ENCODE results near the gene ADAMTS6. TPM values are rescaled to one million over a fixed set of nuclear protein-coding genes. Genes with fewer than 3 reads are reported as not detected.
"Not testable (repeated sequence)": the region's sequence is repeated elsewhere in the genome, so short reads cannot be mapped to it uniquely, and the experiment has no call there.

Gene ADAMTS6
- total RNA-seq, 1 experiment from 2014 or later, result 1.5 TPM

DNA sequence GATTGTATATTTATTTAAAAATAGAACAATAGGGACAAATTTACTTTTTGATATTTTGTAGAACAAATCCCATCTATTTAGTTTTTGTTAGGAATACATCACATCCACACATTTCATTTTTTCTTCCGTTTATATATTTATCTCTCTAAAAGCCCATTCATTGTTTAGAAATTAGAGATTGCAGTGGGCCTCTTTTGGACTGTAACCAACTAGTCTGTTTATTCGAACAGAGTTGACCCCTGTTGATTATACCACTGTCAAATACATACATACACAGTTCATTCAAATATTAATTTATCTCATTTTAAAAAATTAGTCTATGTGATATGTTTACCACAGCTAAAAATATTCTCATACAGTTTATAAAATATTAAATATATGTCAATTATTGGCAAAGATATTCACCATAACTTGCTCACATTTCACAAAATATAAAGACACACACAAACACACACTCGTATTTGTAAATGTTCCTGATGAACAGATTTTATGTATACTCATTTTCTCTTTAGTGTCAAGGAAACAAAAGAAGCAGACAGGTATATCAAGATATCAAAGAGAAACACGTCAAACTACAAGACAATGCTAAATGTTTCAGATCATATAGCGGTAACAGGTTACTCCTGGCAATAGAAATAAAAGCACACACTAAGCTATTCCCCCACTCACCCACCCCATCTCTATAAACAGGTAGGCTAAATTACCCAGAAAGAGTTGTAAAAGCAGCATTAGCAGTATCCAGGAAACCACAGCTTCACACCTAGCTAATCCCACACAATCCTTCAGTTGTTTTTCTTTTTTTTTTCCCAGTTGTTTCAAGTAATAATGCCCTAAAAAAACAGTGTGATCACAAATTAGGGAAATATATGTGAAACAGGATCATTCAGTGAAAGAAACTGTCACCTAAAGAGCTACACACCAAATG is 283.9 kb downstream of the ADAMTS6 start:
- no peak for DNase-seq
- Histone ChIP-seq H3K36me3 (replicated peaks; ENCODE audit: control insufficient read depth, insufficient read depth, low read length) (no peaks in the 10 kb centered on the region), H3K27me3 (ENCODE audit: control insufficient read depth, insufficient read depth, low read length) (no peaks in the 10 kb centered on the region), H3K4me3 (ENCODE audit: insufficient read depth, low read depth, low read length) (no peak overlapping the region)

DNA sequence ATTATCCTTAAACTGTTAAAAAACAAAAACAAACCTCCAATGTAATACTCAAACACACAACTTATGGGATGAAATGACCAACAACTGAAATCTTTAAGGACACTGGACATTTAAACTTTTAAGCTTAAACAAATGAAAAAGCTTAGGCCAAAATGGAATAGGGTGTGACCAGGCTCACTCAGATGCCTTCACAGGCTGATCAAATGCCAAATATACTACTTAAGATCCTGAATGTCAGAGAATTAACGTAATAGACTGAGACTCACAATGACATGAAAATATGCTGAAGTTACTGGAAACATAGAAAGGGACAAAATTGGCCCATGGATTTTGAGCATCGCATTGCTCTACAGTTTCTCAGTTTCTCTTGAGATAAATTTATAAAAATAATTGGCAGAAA is 286.8 kb downstream of the ADAMTS6 start:
- H3K36me3 ChIP-seq (replicated peaks; ENCODE audit: control insufficient read depth, insufficient read depth, low read length), result no peaks in the 10 kb centered on the region
- H3K27me3 ChIP-seq (ENCODE audit: control insufficient read depth, insufficient read depth, low read length), result no peaks in the 10 kb centered on the region
- no peak for DNase-seq
- H3K4me3 ChIP-seq (ENCODE audit: insufficient read depth, low read depth, low read length), result no peak overlapping the region

DNA sequence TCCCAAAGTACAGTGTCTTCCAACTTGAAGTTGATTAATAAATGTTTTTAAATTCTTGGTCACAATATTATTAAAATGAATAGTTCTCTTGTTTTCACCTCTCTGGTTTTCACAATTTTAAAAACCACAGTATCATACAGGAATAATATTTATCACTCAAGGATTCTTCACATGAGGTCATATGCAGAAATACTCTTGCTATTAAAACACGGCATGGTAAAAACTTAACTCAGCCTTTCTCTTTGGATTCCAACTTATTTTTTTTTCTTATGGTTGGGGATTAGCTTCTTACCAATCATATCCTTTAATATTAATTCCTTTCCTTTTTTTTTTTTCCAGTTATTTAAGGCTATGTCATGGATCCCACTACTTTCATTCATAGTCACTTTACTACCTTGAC is 289.4 kb downstream of the ADAMTS6 start:
- no peak for DNase-seq
- Histone ChIP-seq H3K36me3 (replicated peaks; ENCODE audit: control insufficient read depth, insufficient read depth, low read length) (no peaks in the 10 kb centered on the region), H3K27me3 (ENCODE audit: control insufficient read depth, insufficient read depth, low read length) (no peaks in the 10 kb centered on the region), H3K4me3 (ENCODE audit: insufficient read depth, low read depth, low read length) (no peak overlapping the region)

DNA sequence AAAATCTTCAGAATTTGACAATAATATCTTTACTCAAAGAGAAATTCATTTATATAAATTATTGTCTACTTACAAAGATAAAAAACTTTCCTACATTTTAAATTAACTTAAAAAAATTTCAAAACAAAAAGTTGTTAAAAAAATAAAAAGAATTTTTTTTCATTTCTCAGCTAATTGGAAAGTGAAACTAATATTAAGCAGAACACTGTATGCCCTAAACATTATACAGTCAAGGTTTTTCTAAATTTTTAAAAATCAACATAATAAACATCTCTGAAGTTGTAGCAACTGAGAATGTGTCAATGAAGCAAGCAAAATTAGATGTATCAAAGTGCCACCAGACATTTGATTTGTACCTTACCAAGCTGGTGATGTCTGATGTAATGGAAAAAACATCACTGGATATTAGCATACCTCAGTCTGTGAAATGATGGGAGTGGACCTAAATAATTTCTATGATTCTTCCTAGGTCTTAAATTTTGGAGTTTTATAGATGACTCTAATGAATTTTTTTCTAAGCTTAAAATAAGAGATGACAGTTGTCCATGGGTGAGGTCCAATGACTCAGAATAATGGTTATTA is 290.1 kb downstream of the ADAMTS6 start:
- no peaks in the 10 kb centered on the region for H3K27me3 ChIP-seq (ENCODE audit: control insufficient read depth, insufficient read depth, low read length)
- DNase-seq, result no peak
- H3K4me3 ChIP-seq (ENCODE audit: insufficient read depth, low read depth, low read length), result no peak overlapping the region
- no peaks in the 10 kb centered on the region for H3K36me3 ChIP-seq (replicated peaks; ENCODE audit: control insufficient read depth, insufficient read depth, low read length)

DNA sequence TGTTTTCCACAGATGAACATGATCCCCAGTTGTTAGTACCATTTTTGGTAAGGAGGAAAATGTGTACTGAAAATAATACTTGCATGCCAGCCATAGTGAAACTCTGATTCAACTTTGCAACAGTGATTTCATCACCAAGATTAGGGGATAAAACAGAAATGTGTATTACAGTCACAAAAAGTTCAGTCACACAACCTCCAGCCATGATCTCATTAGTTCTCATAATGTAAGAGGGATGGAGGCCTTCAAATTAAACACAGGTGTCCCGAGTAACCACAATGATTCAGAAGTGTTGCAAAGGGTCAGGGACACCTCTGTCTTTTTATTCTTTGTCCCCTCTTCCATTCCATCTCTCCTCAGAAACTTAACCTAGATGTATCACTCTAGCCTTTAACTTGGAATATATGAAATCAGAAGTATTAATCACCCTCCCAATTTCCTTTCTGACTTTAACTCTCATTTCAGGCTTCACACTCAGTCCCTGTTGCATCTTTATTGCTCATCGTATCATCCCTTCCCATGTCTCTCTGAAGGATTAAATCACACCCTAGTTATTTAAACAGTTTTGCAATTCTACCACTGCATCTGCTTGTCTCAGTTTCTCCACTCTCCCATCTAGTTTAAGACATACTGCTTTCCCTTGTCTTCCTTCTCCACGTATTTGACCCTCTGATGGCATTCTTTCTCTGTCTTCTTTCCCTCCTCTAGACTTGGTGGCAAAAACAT is 291.2 kb downstream of the ADAMTS6 start:
- no peak overlapping the region for H3K4me3 ChIP-seq (ENCODE audit: insufficient read depth, low read depth, low read length)
- no peak for DNase-seq
- H3K36me3 ChIP-seq (replicated peaks; ENCODE audit: control insufficient read depth, insufficient read depth, low read length), result no peaks in the 10 kb centered on the region
- no peaks in the 10 kb centered on the region for H3K27me3 ChIP-seq (ENCODE audit: control insufficient read depth, insufficient read depth, low read length)

DNA sequence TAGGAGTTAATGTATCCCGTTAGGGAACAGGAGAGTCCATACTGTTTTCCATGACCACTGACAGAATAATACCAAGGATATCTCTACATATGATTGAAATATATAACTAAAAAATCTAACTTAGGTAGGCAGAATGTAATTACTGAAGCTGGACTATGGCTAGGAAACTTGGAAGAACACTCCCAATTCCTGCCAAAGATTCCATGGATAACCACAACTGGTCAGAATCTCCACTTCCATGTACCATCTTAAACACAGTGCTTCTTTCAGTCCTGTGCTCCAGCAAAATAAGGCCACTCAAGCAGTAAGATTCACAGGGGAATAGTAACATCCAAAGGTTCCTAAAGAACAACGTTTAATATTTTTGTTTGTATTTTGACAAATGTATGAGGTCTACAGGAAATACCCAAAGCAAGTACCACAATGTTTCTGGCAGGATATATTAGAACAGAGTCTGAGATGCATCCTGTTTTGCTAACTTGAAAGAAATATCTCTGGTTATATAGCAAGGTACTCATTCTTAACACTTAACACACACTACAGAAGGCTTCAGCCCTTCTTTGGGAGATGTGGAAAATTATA is 295.0 kb downstream of the ADAMTS6 start:
- H3K4me3 ChIP-seq (ENCODE audit: insufficient read depth, low read depth, low read length), result no peak overlapping the region
- no peak for DNase-seq

DNA sequence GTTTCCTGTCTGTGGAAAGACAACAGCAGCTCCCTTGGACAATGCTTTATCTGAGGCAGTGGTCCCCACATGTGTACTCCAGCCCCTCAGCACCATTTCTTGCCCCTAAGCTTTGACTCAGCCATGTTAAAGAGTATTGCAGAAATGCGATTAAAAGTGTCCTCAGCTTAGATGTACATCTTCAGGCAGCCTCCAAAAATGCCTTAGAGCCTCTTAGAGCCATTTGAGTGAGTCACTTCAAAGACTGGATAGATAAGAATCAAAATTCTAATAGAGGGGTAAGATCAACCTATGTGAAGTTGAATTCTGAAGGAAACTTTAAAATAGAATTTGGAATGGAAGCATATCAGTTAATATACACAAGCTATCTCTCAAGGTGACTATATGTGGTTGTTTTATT is 296.3 kb downstream of the ADAMTS6 start:
- no peak for DNase-seq
- H3K36me3 ChIP-seq (replicated peaks; ENCODE audit: control insufficient read depth, insufficient read depth, low read length), result no peaks in the 10 kb centered on the region
- no peaks in the 10 kb centered on the region for H3K27me3 ChIP-seq (ENCODE audit: control insufficient read depth, insufficient read depth, low read length)
- no peak overlapping the region for H3K4me3 ChIP-seq (ENCODE audit: insufficient read depth, low read depth, low read length)

More for the DNA sequence above, 295.0 kb downstream of the ADAMTS6 start:
- H3K27me3 ChIP-seq (ENCODE audit: control insufficient read depth, insufficient read depth, low read length), result no peaks in the 10 kb centered on the region
- no peaks in the 10 kb centered on the region for H3K36me3 ChIP-seq (replicated peaks; ENCODE audit: control insufficient read depth, insufficient read depth, low read length)

DNA sequence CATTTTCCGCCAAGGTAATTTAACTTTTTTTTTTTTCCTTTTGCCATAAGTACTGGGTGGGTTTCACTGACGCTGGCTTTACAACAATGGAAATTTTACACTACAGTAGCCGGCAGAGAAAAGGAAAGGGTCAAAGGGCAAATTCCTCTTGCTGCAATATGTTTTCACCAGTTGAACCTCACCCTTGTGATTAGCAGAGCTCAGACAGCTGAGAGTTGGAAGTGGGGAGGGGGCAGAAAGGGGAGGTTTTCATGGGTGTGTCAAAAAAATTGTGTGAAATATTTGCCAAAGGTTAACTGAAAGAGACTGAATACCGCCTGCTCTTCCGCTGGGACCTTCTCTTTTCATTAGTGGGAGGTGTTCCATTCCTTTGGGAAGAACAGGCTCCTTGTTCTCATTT is 296.9 kb downstream of the ADAMTS6 start:
- no peaks in the 10 kb centered on the region for H3K36me3 ChIP-seq (replicated peaks; ENCODE audit: control insufficient read depth, insufficient read depth, low read length)
- DNase-seq, result no peak
- H3K27me3 ChIP-seq (ENCODE audit: control insufficient read depth, insufficient read depth, low read length), result no peaks in the 10 kb centered on the region
- no peak overlapping the region for H3K4me3 ChIP-seq (ENCODE audit: insufficient read depth, low read depth, low read length)

DNA sequence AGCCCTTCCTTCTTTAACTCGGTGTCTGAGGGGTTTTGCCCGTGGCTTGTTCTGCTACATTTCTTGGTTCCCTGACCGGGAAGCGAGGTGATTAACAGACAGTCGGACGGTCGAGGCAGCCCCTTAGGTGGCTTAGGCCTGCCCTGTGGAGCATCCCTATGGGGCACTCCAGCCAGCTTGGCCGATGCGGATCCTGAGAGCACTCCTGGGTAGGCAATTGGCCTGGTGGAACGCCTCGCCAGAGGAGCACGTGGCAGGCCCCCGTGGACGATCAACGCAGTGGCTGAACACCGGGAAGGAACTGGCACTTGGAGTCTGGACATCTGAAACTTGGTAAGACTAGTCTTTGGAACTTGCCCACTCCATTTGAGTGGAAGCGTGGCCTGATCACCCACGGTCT is 307.5 kb downstream of the ADAMTS6 start:
- H3K36me3 ChIP-seq (replicated peaks; ENCODE audit: control insufficient read depth, insufficient read depth, low read length); H3K4me3 ChIP-seq (ENCODE audit: insufficient read depth, low read depth, low read length); H3K27me3 ChIP-seq (ENCODE audit: control insufficient read depth, insufficient read depth, low read length); DNase-seq: not testable (repeated sequence)

DNA sequence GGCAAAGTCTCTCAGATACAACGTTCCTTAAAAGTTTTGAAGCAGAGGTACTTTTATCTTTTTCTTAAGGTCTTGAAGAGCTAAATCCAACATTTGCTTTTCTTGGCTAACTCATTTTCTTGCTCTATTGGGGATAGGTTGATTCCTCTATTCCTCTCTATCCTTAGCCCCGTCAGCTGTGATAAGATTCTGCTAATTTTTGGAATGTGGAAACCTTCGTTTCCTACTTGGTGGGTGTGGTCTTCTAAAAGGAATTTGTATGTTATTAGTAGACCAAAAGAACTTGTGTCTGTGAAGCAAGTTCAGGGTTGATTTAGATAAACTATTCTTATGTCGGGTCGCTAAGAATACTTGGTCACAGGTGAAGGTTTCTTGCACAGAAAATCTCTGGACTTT is 308.6 kb downstream of the ADAMTS6 start:
- DNase-seq, result no peak
- H3K36me3 ChIP-seq (replicated peaks; ENCODE audit: control insufficient read depth, insufficient read depth, low read length), result no peaks in the 10 kb centered on the region
- H3K27me3 ChIP-seq (ENCODE audit: control insufficient read depth, insufficient read depth, low read length), result no peaks in the 10 kb centered on the region
- no peak overlapping the region for H3K4me3 ChIP-seq (ENCODE audit: insufficient read depth, low read depth, low read length)

DNA sequence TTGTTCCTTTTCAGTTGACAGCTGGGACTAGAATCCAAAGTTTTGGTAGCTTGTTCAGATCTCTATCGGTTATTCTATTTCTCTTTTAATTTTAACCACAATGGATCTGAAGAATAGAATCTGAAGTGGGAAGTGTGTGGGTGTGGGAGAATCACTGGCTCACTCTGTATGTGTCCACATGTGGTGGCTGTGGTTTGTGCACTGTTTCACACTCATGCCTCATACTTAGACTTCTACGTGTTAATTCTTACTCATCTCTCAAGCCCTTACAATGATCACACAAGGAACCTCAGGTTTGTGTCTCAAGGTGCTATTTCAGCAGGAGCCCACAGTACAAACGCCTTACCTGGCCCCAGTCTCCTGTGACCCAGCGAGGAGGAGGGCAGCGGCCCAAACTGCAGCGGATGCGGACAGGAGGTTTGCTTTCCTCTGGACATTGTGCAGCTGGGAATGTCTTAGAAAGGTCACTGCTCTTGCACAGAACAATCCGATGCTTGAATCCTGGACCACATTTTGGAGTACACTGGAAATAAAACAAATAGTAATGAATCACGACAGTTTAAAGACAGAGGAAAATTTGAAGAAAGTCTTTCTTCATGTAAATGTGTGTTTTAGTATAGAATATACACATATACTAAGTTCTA is 309.1 kb downstream of the ADAMTS6 start:
- Histone ChIP-seq H3K36me3 (replicated peaks; ENCODE audit: control insufficient read depth, insufficient read depth, low read length) (no peaks in the 10 kb centered on the region), H3K4me3 (ENCODE audit: insufficient read depth, low read depth, low read length) (no peak overlapping the region), H3K27me3 (ENCODE audit: control insufficient read depth, insufficient read depth, low read length) (no peaks in the 10 kb centered on the region)
- DNase-seq, result no peak

DNA sequence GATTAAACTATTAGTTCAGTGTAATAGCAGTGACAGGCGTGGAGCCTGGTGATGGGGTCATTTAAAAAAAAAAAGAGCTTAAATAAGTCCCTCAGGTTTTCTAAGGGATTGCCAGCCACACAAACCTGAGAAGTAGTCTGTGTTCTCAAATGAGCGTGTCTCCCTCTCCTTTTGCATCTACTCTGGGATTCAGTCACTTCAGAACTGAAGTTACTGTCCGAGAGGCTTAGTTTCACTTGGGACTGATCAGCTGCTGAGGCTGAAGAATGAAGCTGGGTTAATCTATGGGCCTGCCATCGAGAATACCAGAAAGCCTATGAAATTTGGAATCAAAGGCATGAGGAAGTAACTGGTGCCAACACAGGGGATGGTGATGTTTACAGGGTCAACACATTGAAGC is 310.1 kb downstream of the ADAMTS6 start:
- Histone ChIP-seq H3K27me3 (ENCODE audit: control insufficient read depth, insufficient read depth, low read length) (no peaks in the 10 kb centered on the region), H3K4me3 (ENCODE audit: insufficient read depth, low read depth, low read length) (no peak overlapping the region), H3K36me3 (replicated peaks; ENCODE audit: control insufficient read depth, insufficient read depth, low read length) (no peaks in the 10 kb centered on the region)
- no peak for DNase-seq

DNA sequence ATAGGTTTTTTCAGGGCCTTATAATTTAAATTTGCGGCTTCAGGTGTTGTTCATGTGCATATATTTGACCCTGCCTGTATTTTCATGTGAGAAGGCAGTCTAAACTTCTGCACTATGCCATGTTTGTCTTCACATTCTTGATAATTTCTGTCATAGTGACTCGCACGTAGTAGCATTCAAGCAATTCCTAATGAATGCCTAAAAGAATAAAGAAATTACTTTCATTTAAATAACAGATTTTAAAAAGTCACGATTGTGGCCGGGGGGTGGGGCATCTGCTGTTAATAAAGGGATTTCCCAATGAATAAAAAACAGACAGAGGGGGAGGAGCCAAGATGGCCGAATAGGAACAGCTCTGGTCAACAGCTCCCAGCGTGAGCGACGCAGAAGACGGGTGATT is 318.0 kb downstream of the ADAMTS6 start:
- DNase-seq, result no peak

DNA sequence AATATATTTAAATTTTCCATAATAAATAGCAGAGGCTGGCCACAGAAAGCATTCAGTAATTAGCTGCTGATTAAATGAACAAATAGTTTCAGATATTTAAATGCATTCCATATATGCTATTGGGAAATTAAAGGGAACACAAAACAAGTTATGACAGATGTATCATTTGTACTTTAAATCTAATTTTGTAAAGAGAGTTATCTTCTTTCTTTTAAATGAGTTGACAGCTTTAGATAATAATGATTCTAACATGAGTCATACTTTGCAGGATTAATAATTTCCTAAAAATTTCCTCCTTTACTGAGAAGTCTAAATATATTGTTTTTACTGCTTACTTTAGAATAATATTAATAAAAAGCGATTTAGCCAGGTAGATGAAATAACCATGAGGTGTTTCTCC is 320.1 kb downstream of the ADAMTS6 start:
- DNase-seq, result no peak
- H3K27me3 ChIP-seq (ENCODE audit: control insufficient read depth, insufficient read depth, low read length), result no peaks in the 10 kb centered on the region
- H3K36me3 ChIP-seq (replicated peaks; ENCODE audit: control insufficient read depth, insufficient read depth, low read length), result no peaks in the 10 kb centered on the region
- no peak overlapping the region for H3K4me3 ChIP-seq (ENCODE audit: insufficient read depth, low read depth, low read length)

More for the DNA sequence above, 318.0 kb downstream of the ADAMTS6 start:
- H3K36me3 ChIP-seq (replicated peaks; ENCODE audit: control insufficient read depth, insufficient read depth, low read length), result no peaks in the 10 kb centered on the region
- no peaks in the 10 kb centered on the region for H3K27me3 ChIP-seq (ENCODE audit: control insufficient read depth, insufficient read depth, low read length)
- H3K4me3 ChIP-seq (ENCODE audit: insufficient read depth, low read depth, low read length), result no peak overlapping the region
